GM18519 (cell line): ENCODE measurements around the gene SYT9.
A peak's percentile ranks its signal among the peaks of the same experiment; 100 is the strongest.

Experiments used
- ATAC-seq: cut with Tn5 transposase; IDR thresholded peaks from one replicate; pipeline ENCODE4 v1.9.1; 2021; ENCODE audit warnings: mild to moderate bottlenecking, moderate library complexity; ENCODE audit not compliant: unreplicated experiment, low FRiP score

Gene SYT9

GRCh38 chr11:7251836-7252682, at the start of gene SYT9:
Gene SYT9, plus strand, starts transcription at chr11:7251904. Its CDS starts 283 bp downstream, at chr11:7252187.
- ATAC-seq, result peak; percentile 53

GRCh38 chr11:7202412-7202811, 49.3 kb upstream of the SYT9 start:
- ATAC-seq, result no peak

GRCh38 chr11:7204778-7205177, 46.9 kb upstream of the SYT9 start:
- ATAC-seq, result no peak

- no peak for ATAC-seq
Measured at GRCh38 chr11:7208391-7208790, 43.3 kb upstream of the SYT9 start.

- ATAC-seq, result no peak
Measured at GRCh38 chr11:7219491-7219890, 32.2 kb upstream of the SYT9 start.

GRCh38 chr11:7220636-7221035, 31.1 kb upstream of the SYT9 start:
- no peak for ATAC-seq

- no peak for ATAC-seq
Measured at GRCh38 chr11:7222619-7223018, 29.1 kb upstream of the SYT9 start.

GRCh38 chr11:7239877-7240276, 11.8 kb upstream of the SYT9 start:
- no peak for ATAC-seq

GRCh38 chr11:7245341-7245740, 6.4 kb upstream of the SYT9 start:
- ATAC-seq, result no peak

GRCh38 chr11:7246179-7246578, 5.5 kb upstream of the SYT9 start:
- ATAC-seq, result no peak

- ATAC-seq, result no peak
Measured at GRCh38 chr11:7250166-7250565, 1.5 kb upstream of the SYT9 start.

GRCh38 chr11:7251487-7251835, 243 bp upstream of the SYT9 start:
- no peak for ATAC-seq

GRCh38 chr11:7252683-7253213, 1.0 kb downstream of the SYT9 start:
- no peak for ATAC-seq

GRCh38 chr11:7253800-7254199, 2.1 kb downstream of the SYT9 start:
- ATAC-seq, result no peak

- no peak for ATAC-seq
Measured at GRCh38 chr11:7254731-7255291, 3.1 kb downstream of the SYT9 start.

- no peak for ATAC-seq
Measured at GRCh38 chr11:7256943-7257342, 5.2 kb downstream of the SYT9 start.

- ATAC-seq, result no peak
Measured at GRCh38 chr11:7257724-7258123, 6.0 kb downstream of the SYT9 start.

- no peak for ATAC-seq
Measured at GRCh38 chr11:7261578-7261977, 9.9 kb downstream of the SYT9 start.

GRCh38 chr11:7262672-7263071, 11.0 kb downstream of the SYT9 start:
- no peak for ATAC-seq

GRCh38 chr11:7263842-7264241, 12.1 kb downstream of the SYT9 start:
- no peak for ATAC-seq

GRCh38 chr11:7268758-7269157, 17.1 kb downstream of the SYT9 start:
- ATAC-seq, result no peak
